ENCODE measurements around the gene ZC3H18.
"Not testable (repeated sequence)": the region's sequence is repeated elsewhere in the genome, so short reads cannot be mapped to it uniquely, and the experiment has no call there.

ZC3H18 gene

DNA sequence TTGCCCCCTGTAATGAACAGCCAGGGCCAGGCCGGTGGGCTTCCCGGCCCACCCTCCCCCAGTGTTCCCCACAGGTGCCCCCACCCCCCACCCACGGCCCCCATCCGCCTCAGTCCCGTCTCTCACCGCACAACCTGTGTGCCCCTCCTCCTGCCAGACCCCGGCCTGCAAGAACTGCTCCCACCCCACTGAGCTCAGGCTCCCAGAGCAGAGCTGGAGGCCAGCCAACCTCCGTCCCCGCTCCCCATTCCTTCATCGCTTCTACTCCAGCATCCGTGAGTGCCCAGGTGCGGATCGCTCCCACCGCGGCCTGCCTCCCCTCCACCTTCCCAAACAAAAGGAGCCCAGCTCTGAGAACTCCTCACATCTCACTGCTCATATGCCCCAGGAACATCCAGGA, 88.5 kb downstream of the ZC3H18 start:
- DNase-seq, result peak; percentile 9

DNA sequence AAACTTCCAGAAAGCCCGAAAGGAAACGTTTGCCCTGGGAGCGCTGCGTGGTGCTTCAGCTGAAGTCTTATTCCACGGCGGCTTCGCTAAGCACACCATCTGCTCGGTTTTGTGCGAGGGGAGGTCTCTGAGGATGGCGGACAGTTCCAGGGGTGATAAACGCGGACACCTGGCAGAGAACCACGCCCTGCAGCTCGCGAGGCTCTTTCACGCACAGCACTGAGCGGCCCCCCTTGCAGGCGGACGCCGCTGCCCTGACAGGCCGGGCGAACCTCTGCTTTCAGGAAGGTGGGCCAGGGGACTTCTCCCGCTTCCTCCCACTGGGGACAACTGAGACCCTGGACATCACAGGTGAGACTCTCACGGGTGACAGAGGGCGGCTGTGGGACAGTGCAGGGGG, 89.0 kb downstream of the ZC3H18 start:
- DNase-seq, result no peak

DNA sequence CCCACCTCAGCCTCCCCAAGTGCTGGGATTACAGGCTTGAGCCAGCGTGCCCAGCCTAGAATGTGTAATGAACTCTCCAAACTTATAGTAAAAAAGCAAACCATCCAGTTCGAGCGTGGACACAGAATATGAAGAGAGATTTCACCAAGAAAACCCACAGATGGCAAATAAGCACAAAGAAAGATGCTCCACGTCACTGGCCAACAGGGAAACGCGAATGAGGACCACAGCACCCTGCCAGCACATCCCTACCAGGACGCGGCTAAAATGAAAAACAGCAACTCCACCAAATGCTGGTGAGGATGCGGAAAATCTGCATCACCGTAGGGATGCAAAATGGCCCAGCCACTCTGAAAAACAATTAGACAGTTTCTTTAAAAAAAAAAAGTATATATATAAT, 91.3 kb downstream of the ZC3H18 start:
- DNase-seq, result no peak

DNA sequence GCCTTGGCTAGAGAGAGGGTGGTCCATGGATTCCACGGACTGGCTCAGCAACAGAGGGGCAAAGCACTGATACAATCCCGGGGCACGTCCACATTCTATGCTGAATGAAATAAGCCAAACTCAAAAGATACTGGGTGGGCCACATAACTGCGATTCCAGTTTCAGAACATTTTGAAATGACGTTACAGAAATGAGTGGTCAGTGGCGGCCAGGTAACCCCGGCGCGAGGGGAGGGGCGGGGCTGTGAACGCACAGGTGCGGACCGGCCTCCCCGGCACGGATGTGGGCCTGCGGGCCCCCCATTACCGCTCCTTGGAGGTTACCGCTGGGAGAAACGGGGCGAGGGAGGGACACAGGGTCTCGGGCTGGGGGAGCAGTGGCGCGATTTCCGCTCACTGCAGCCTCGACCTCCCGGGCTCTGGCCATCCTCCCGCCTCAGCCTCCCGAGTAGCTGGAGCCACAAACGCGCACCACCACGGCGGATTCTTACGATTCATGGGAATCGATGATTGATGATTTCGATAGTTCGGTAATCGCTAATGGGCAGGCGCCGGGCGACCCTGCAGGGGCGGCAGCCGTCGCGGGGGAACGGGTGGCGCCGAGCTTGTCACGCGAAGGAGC, 92.1 kb downstream of the ZC3H18 start:
- no peak for DNase-seq

DNA sequence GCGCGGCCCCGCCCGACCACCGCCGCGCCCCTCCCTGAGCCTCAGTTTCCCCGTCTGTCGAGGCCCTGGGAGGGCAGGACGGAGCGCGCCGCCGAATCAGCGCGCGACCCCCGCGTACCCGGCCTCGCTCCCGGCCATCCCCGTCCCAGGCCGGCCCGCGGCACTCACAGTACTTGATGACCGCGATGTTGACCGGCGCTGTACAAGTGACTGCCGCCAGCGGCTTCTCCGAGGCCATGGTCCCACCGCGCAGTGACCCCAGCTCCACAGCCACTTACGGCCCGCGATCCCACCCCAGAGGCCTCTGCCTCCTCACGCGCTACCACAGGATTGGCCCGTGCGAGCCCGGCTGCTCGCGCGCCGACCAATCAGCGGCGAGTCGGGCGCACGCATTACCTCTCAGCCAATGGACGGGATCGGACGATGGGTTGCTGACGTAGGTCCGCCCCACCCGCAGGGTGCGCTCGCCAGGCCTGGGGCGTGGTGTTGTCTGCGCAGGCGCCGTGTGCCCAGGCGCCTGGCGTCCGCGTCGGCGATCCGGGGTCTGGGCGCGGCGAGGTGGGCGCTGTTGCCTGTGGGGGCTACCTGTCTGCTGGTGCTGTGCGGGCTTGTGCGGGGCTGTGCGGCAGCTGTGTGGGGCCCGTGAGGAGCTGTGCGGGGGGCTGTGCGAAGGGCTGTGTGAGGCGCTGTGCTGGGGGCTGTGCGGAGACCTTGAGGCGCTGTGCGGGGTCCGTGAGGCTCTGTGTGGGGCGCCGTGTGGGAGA, 92.8 kb downstream of the ZC3H18 start, which contains the start of gene MVD:
Gene MVD (minus strand): TSS at position 249 of the 764 bp plus-strand sequence. CDS start 11 bp downstream, at position 238.
- DNase-seq, result peak; percentile 73

DNA sequence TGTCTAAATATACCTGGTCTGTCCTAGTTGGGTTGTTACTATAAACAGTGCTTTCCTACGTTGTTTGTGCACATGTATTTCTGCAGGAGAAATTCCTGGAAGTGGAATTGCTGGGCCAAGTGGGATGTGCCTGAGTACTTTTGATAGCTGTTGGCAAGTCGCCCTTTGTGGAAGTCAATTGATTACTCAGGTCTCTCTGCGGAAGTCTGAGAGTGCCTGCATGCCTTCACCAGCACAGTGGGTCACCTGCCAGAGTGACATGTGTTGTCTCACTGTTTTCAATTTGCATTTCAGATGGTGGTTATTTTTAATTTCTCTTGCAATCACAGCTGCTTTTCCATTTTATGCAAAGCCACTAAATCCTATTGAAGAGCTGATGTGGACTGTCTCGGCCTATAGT, 94.9 kb downstream of the ZC3H18 start:
- no peak for DNase-seq

DNA sequence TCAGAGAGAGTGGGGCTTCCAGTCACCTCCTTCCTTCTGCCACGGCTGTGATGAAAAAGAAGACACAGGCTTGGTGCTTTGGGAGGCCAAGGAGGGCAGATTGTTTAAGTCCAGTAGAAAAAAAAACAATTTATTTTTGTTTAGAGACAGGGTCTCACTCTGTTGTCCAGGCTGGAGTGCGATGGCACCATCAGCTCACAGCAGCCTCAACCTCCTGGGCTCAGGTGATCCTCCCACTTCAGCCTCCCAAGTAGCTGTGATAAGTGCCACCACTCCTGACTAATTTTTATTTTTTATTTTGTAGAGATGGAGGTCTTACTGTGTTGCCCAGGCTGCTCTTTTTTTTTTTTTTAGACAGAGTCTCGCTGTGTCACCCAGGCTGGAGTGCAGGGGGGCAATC, 95.4 kb downstream of the ZC3H18 start:
- no peak for DNase-seq

DNA sequence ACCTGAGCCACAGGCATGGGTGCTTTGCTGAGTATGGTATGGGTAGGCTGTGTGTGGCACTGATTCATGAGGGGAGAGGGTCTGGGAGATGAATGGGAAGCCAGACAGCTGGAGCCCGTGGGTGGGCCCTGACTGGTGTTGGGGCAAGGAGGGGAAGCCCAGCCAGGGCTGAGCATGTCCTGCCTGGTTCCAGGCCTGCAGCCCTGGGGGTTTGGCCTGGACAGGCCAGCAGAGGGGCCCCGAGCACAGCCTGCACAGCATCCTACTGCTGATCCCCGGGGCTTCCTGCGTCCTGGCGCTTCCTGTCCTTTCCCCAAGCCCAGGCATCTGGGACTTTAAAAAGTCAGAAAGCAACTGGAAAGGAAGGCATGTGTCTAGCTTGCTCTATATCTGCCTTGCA, 97.3 kb downstream of the ZC3H18 start:
- DNase-seq, result no peak

DNA sequence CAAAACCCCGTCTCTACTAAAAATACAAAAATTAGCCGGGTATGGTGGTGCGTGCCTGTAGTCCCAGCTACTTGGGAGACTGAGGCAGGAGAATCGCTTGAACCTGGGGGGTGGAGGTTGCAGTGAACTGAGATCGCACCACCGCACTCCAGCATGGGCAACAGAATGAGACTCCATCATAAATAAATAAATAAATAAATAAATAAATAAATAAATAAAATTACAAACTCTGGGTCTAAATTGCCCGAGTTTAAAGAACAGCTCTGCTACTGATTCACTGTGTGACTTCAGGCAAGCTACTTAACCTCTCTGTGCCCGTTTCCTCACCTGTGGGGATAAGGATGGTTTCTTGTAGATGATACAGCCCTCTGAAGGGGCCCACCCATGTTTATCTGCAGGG, 99.3 kb downstream of the ZC3H18 start:
- DNase-seq, result not testable (repeated sequence)

DNA sequence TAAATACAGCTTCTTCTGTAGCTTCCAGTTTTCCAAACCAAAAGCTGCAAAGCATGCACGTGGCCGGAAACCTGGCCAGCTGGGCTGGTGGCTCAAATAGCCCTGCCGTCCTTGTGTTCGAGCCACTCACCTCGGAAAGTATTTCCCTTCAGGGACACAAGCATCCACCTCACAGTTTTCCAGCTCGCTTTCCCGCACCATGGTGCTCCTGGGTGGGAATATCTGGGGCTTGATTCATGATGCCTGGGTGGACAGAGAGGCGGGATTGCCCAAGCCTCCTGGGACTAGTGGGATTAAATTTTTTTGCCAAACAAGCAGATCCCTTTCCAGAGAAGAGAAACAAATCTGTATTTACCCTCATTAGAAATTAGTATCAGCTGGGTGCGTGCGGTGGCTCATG, 99.8 kb downstream of the ZC3H18 start:
- DNase-seq, result no peak

DNA sequence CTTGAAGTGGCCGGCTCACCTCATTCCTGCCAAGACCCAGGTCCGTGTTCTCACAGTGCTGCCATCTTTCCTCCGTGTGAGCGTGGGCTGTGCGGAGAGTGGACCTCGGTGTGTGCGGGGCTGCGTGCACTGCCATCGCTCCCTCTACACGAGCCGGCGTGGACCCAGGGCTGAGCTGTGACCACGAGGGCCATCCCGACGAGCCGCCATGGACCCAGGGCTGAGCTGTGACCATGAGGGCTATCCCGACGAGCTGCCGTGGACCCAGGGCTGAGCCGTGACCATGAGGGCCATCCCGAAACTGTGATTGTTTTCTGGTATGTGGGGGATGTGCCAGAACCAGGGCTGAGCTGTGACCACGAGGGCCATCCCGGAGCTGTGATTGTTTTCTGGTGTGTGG, 101.6 kb downstream of the ZC3H18 start:
- DNase-seq, result no peak

DNA sequence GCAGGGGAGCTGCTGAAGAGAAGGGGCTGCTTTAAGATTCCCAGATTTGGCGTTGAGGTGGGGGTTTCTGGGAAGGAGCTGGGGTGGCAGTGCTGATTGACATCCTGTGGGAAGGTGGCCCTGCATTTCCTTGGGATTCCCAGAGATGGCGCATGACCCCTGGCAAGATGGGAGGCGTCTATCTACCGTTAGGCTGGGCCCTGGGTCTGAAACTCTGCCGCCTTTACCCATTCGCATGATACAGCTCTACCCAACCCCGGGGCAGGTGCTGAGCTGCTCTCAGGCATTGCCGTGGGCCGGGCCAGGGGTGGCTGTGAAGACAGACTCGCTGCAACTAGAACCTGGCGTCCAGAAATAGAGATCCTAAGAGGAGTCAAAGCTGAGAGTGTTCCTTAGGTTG, 102.6 kb downstream of the ZC3H18 start:
- DNase-seq, result no peak

DNA sequence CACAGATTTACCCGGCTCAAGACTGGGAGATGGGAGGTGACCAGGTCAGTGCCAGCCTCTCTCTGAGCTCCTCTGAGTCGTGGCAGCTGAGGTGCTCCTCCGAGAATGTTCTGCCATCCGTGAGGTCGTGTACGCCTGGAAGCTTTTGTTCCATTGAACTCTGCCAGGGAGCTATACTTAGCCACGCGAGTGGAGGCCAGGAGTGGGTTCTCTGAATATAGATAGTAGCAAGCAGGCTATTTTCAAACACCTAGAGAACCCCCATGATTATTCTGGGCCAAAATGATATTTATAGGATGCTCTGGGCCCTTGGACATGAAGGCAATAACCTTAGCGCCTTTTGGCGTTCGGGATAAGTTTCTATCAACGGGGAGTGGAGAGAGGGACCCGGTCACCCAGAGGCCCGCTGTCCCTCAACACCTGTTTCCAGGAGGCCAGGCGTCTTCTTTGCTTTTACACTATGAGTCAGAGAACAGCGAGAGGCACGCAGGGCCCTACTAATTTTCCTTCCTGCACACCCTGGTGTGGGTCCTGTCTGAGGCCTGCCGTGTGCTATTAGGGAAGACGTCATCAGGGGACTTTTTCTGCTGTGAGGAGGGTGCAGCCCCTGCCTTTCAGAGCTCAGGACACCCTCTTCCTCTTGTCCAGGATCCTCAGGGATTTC, 103.6 kb downstream of the ZC3H18 start:
- no peak for DNase-seq

DNA sequence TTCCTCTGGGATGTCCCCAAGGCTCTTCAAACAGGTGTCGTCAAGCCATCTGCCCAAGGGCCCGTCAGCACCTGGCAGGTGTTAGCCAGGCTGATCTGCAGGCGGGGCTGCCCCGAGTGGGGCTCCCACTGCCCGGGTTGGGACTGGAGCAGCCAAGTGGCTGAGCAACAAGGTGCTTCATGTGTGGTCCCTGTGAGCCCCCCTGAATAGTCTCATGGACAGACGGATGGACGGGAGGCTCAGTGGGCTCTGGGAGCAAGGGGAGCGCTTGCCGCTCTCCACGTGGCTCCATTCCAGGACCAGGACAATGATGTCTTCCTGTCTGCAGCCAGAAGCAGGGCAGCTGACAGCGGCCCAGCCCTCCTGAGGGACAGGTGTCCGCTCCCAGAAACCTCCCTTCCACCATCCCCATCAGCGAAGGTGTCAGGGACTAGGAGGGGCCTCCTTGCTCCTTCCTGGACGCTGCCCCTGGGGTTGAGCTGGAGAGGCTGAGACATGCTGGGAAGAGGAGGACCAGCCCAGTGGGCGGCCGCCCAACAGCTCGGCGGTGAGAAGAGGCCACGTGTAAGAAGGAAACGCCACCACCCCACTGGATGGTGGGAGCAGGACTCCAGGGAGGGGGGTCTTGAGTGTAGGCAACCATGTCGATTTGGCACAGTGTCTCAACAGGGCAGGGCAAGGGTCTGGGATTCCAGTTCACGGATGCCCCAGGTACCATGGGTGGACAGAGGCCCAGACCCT, 106.5 kb downstream of the ZC3H18 start:
- DNase-seq, result no peak

DNA sequence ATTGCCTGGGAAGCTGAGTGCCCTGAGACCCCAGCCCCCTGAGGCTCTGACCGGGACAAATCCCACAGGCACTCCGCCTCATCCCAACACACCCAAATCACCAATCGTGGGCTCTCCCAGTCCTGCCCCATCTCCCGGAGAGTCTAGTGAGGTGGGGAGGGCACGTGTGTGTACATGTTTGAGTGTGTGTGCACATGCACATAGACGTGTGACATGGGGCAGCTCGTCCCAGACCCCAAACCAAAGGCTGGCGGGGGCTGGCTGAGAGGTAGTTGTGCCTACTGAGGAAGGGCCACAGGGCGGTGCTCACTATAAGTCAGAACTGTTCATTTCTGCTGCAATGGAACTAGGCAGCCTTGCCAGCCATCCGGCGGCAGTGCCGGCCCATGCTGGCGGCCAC, 107.5 kb downstream of the ZC3H18 start:
- no peak for DNase-seq

DNA sequence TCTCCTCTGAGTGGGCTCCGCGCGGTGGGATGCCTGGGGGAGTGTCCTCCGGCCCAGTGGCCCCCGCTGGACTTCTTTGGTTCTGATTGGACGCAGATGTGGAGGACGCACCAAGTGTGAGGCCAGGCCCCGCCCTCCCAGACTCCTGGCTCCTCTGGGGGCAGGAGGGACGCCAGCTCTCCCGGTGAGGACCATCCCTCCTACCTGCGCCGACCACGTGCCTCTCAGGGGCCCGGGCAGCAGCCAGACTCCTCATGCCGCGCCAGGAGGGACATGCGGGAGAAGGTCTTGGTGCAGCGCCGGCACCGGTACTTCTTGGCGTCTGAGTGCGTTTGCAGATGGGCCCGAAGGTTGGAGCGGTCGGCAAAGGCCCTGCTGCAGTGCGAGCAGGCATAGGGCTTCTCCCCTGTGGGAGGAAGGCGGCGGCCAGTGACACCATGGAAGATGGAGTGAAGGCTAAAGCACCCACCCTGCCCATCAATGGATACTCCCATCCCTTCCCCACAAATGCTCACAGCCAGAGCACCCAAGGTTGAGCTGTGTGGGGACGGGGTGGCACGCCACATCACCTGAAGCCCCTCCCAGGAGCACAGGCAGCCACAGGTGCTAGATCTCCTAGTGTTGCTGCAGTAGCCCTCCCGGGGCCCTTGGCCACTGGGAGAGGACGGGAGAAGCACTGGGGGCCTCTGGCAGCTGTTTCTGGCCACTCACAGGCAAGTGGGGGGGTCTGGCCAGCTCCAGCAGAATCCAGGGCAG, 108.2 kb downstream of the ZC3H18 start:
- DNase-seq, result no peak

DNA sequence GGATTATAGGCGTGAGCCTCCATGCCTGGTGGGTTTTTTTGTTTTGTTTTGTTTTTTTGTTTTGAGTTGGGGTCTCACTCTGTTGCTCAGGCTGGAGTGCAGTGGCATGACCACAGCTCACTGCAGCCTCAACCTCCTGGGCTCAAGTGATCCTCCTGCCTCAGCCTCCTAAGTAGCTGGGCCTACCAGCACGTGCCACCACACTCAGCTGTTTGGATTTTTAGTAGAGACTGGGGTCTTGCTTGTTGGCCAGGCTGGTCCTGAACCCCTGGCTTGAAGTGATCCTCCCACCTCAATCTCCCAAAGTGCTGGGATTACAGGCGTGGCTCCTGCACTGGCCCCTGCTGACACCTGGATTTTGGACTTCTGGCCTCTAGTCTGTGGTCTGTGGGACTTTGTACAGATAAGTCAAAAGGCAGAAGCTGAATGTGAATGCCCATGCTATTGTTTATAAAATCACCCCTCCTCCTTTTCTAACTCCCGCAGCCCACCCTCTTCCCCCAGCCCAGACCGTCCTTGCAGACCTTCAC, 110.4 kb downstream of the ZC3H18 start:
- DNase-seq, result no peak

DNA sequence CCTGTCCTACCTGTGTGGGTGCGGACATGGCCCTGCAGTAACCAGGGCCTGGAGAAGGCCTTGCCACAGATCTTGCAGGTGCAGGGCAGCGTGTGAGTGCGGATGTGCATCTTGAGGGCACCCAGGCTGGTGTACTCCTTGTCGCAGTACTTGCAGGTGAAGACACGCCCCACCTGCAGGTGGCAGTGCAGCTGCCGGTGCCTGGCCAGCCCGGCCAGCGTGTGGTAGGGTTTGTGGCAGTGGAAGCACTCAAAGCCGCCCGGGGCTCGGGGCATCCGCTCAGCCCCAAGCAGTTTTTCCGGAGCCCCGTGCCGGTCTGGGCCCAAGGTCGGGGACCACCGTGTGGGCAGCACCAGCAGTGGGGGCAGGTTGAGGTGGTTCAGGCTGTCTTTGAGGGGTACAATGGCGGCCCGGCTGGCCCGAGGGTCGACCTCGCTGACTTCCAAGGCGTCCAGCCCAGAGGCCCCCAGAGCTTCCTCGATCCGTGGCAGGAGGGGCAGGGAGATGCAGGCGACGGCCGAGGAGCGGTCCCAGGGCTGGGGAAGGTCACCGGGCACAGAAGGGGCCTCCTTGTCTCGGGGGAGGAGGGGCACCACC, 111.0 kb downstream of the ZC3H18 start:
- DNase-seq, result no peak
